22Rv1 (cell line): ENCODE measurements around the gene YPEL1.
"Not testable (repeated sequence)": the region's sequence is repeated elsewhere in the genome, so short reads cannot be mapped to it uniquely, and the experiment has no call there.

Source experiments
- H3K27ac ChIP-seq: fragments of 450-650 bp; 2 replicates; pipeline ENCODE4 v1.5.1; 2017
- CTCF ChIP-seq: fragments of 450-650 bp; IDR thresholded peaks from 2 replicates; pipeline ENCODE4 v1.5.1; 2017; ENCODE audit warnings: mild to moderate bottlenecking
- ZFX ChIP-seq: fragments of 450-650 bp; IDR thresholded peaks from 2 replicates; pipeline ENCODE4 v1.6.1; 2017; ENCODE audit warnings: antibody characterized with exemption, borderline replicate concordance

Gene YPEL1

GRCh38 chr22:21696115-21696514 is 39.5 kb downstream of the YPEL1 start:
- H3K27ac ChIP-seq: no peak overlapping the region
- no peak for TF ChIP-seq CTCF
- no peak for TF ChIP-seq ZFX

- no peak overlapping the region for H3K27ac ChIP-seq
- TF ChIP-seq ZFX (no peak), CTCF (no peak)
Observed at GRCh38 chr22:21695430-21696085, 40.0 kb downstream of the YPEL1 start.

GRCh38 chr22:21694795-21695429 is 40.7 kb downstream of the YPEL1 start:
- no peak overlapping the region for H3K27ac ChIP-seq
- TF ChIP-seq CTCF (no peak), ZFX (no peak)

- no peak for TF ChIP-seq CTCF
- TF ChIP-seq ZFX: no peak
Observed at GRCh38 chr22:21694394-21694793, 41.2 kb downstream of the YPEL1 start.

GRCh38 chr22:21693999-21694341 is 41.6 kb downstream of the YPEL1 start:
- TF ChIP-seq CTCF: no peak
- no peak for TF ChIP-seq ZFX
- no peak overlapping the region for H3K27ac ChIP-seq

More at GRCh38 chr22:21694394-21694793, 41.2 kb downstream of the YPEL1 start:
- H3K27ac ChIP-seq: no peak overlapping the region

- TF ChIP-seq CTCF: no peak
- TF ChIP-seq ZFX: no peak
- no peak overlapping the region for H3K27ac ChIP-seq
Observed at GRCh38 chr22:21693333-21693998, 42.1 kb downstream of the YPEL1 start.

- H3K27ac ChIP-seq: not testable (repeated sequence)
Observed at GRCh38 chr22:21692856-21693255, 42.7 kb downstream of the YPEL1 start.
